Measurements from ENCODE around the gene RHOJ.
"Not testable (repeated sequence)": the region's sequence is repeated elsewhere in the genome, so short reads cannot be mapped to it uniquely, and the experiment has no call there.

Gene RHOJ

GRCh38 chr14:63269561-63270225 lies 65.5 kb downstream of the RHOJ start:
- DNase-seq = no peak

GRCh38 chr14:63273129-63273528 lies 68.9 kb downstream of the RHOJ start:
- DNase-seq = no peak

GRCh38 chr14:63273717-63274655 lies 69.7 kb downstream of the RHOJ start:
- DNase-seq = no peak

- DNase-seq = no peak
Measured at GRCh38 chr14:63275611-63276010, 71.4 kb downstream of the RHOJ start.

GRCh38 chr14:63276016-63276415 lies 71.8 kb downstream of the RHOJ start:
- DNase-seq = no peak

GRCh38 chr14:63276492-63277342 lies 72.5 kb downstream of the RHOJ start:
- peak; percentile 67 for DNase-seq

- DNase-seq = no peak
Measured at GRCh38 chr14:63277591-63278183, 73.4 kb downstream of the RHOJ start.

GRCh38 chr14:63279933-63280332 lies 75.7 kb downstream of the RHOJ start:
- DNase-seq = not testable (repeated sequence)

- DNase-seq = no peak
Measured at GRCh38 chr14:63282997-63283883, 79.0 kb downstream of the RHOJ start.

- DNase-seq = no peak
Measured at GRCh38 chr14:63283884-63284248, 79.6 kb downstream of the RHOJ start.

- DNase-seq = no peak
Measured at GRCh38 chr14:63286071-63286470, 81.8 kb downstream of the RHOJ start.

- no peak for DNase-seq
Measured at GRCh38 chr14:63287666-63288483, 83.6 kb downstream of the RHOJ start.

GRCh38 chr14:63288853-63289252 lies 84.6 kb downstream of the RHOJ start:
- no peak for DNase-seq

GRCh38 chr14:63290741-63291430 lies 86.6 kb downstream of the RHOJ start:
- no peak for DNase-seq

GRCh38 chr14:63292805-63293204 lies 88.6 kb downstream of the RHOJ start:
- no peak for DNase-seq

- no peak for DNase-seq
Measured at GRCh38 chr14:63295231-63295685, 91.0 kb downstream of the RHOJ start.

- no peak for DNase-seq
Measured at GRCh38 chr14:63296060-63296563, 91.9 kb downstream of the RHOJ start.

GRCh38 chr14:63297372-63298063 lies 93.3 kb downstream of the RHOJ start:
- no peak for DNase-seq
